Measurements from ENCODE around the gene CHST11.

Gene CHST11

GRCh38 chr12:104433061-104433460 lies 23.7 kb upstream of the CHST11 start:
- DNase-seq (ENCODE audit: low read depth in 2 of 2): no peak

- DNase-seq (ENCODE audit: low read depth in 2 of 2): no peak
Measured at GRCh38 chr12:104434129-104434528, 22.6 kb upstream of the CHST11 start.

- no peak for DNase-seq (ENCODE audit: low read depth in 2 of 2)
Measured at GRCh38 chr12:104435175-104435574, 21.6 kb upstream of the CHST11 start.

- no peak for DNase-seq (ENCODE audit: low read depth in 2 of 2)
Measured at GRCh38 chr12:104435765-104436164, 21.0 kb upstream of the CHST11 start.

DNA sequence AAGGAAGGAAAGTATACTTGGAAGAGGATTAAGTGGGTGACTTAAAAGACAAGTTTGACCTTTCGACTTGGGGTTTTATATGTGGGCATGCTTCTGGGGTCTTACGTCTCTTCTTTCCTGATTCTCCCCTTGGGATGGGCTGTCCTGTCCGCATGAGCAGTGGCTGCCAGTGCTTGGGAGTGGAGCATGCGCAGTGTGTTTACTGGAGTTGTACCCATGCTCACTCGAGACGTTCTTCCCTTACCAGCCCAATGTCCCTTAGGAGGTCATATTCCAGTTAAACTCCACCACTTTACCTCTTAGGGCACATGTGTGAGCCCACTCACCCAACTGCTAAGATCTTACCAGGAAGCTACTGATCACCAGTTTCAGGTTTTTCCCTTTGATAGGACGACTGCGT lies 20.0 kb upstream of the CHST11 start:
- no peak for DNase-seq (ENCODE audit: low read depth in 2 of 2)

DNA sequence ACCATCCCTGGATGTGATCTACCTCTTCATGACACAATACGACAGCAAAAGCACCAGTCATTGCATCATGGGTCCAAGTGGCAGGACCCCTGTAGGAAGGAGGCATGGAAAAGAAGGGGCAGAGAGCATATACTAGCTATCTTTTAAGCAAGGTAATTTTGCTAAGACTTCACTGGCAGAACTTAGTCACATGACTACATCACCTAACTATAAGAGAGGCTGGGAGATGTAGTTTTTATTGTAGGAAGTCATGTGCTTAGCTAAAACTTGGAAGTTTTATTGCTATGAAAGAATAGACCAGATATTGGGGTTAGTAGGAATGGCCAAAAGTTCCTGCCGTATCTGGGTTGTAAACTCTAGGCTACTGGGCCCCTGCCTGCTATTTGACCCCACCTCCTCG lies 18.6 kb upstream of the CHST11 start:
- DNase-seq (ENCODE audit: low read depth in 2 of 2): no peak

- no peak for DNase-seq (ENCODE audit: low read depth in 2 of 2)
Measured at GRCh38 chr12:104439137-104439536, 17.6 kb upstream of the CHST11 start.

DNA sequence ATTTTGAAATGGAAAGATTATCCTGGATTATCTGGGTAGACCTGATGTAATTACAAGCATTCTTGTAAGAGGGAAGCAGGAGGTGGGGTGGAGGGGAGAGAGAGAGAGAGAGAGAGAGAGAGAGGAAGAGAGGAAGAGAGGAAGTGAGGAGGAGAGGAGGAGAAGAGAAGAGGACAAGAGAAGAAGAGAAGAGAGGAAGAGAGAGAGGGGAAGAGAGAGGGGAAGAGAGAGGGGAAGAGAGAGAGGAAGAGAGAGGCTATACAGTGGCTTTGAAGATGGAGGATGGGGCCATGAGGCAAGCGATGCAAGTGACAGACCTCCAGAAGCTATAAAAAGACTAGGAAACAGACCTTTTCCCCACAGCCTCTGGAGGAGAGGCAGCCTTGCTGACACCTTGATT lies 13.7 kb upstream of the CHST11 start:
- no peak for DNase-seq (ENCODE audit: low read depth in 2 of 2)

DNA sequence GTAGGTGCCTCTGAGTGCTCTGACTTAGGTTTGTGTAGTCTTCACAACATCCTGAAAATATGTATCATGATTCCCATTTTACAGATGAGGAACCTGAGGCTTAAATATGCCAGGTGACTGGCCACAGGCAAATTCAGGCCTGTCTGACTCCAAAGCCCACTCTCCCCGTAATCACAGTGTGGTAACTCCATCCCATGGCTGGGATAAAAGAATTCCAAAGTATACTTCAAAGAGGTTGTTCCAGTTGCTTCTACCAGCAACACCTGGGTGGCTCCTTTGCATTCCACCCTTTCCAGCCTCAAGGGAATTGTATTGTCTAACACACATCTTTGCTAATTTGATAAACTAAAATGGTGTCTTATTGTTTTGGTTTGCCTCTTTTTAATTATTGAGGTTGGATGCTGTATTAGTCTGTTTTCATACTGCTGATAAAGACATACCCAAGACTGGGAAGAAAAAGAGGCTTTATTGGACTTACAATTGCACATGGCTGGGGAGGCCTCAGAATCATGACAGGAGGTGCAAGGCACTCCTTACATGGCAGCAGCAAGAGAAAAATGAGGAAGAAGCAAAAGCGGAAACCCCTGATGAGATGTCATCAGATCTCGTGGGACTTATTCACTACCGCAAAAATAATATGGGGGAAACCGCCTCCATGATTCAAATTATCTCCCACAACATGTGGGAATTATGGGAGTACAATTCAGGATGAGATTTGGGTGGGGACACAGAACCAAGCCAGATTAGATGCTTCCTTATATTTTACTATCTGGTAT lies 9.9 kb upstream of the CHST11 start:
- no peak for DNase-seq (ENCODE audit: low read depth in 2 of 2)

DNA sequence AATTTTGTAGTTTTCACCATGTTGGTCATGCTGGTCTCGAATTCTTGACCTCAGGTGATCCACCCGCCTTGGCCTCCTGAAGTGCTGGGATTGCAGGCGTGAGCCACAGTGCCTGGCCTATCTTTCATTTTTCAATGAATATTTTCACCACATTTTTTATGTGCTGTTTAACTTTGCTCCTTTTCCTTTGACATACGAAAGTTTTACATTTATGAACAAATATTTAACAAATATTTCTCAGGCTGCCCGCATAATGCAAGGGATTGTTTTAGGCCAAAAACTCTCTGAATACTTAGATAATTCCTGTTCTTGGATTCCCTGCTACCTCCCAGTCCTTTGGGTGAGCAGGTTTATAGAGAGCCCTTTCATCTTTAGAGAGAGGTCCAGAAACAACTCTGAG lies 8.7 kb upstream of the CHST11 start:
- DNase-seq (ENCODE audit: low read depth in 2 of 2): no peak

DNA sequence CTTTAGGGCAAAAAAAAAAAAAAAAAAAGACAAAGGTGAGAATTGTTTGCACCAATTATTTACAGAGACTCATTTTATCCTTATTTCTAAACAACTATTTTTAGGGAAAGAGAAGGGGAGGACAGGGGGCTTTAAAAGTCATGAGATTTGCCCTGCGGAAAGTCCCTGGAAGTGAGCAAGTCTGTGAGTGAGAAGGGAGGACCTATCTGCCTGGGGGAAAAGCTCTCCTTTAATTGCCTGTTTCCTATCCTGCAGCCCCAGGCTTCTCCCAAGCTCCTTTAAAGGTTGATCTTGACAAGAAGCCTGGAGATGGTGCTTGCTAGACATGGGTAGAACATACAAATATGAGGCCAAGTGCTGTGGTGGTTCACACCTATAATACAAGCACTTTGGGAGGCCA lies 8.3 kb upstream of the CHST11 start:
- no peak for DNase-seq (ENCODE audit: low read depth in 2 of 2)

- no peak for DNase-seq (ENCODE audit: low read depth in 2 of 2)
Measured at GRCh38 chr12:104450700-104451099, 6.0 kb upstream of the CHST11 start.

DNA sequence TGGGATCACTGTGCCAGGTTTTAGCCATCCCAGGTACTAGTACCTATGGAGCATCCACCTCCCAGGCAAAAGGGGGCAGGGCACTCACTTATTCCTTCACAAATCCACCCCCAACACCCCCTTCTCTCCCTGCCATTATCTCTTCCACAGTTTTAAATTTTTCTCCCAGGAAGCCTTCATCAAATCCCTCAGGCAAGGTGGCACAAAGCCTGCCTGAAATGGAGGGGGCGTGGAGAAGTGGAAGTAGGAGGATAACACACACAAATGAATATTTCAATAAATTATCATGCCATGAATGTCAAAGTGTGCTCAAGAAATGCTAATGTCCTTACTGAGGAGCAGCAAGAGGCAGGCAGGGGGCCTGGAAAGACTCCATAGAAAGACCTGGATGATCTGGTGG lies 4.7 kb upstream of the CHST11 start:
- DNase-seq (ENCODE audit: low read depth in 2 of 2): no peak

GRCh38 chr12:104453133-104453532 lies 3.6 kb upstream of the CHST11 start:
- DNase-seq (ENCODE audit: low read depth in 2 of 2): no peak

- no peak for DNase-seq (ENCODE audit: low read depth in 2 of 2)
Measured at GRCh38 chr12:104454997-104455396, 1.8 kb upstream of the CHST11 start.

DNA sequence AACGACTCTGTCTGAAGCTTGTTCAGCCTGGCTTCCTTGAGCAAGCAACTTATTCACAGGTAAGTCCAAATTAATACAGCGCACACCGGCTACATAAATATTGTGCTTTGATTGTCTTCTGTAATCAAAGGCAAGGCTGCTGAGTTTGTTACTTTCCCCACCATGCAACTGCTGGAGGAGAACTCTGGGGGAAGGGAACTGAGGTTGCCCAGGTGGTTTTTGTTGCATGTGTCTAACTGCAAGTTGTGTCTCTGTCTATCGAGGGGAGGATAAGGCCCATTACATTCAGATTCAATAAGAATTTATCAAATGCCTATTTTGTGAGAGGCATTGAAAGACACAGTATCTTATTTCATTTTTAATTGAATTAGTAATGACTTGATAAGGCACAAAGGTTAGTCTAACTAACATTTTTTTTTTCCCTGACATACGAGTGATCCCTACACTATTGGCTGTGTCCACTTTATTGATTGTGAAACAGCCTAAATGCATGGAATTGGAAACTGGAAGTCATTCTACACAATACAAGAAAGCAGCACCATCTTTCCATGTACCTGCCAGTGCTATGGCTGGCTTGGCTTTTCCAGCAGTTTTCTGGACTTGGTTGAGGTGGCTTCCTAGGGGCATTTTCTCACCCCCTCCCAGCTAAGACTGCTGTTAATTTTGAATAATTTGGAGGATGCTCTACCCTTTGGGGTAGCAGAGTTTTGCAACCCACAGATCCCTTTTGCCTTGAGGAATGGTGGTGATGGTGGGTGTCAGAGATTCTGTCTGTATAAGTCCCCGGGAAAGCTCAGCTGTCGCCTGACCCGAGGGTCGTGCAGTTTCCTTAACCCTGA lies 951 bp upstream of the CHST11 start:
- no peak for DNase-seq (ENCODE audit: low read depth in 2 of 2)

DNA sequence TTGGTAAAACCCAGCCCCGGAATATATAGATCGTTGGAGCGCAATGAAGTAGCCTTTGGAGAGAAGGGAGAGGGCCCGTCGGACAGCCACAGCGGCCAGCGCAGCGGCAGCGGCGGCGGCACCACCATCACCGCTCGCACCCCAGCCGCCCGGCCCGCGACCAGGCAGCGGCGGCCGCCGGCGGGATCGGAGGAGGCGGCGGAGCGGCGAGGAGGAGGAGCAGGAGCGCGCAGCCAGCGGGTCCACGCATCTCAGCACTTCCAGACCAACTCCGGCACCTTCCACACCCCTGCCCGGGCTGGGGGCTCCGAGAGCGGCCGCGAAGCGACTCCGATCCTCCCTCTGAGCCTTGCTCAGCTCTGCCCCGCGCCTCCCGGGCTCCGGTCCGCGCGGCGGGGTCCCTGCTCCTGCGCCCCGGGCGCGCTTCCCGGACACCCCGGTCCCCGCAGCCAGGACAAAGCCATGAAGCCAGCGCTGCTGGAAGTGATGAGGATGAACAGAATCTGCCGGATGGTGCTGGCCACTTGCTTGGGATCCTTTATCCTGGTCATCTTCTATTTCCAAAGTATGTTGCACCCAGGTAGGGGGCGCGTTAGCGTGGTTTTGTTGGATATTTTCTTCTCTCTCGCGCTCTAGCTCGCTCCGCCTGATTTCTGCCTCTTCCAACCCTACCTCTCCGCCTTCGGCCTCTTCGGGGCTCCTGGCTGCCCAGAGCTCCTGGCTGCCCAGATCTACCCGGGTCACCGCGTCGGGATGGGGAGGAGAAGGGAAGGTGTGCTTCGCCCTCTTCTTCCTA lies 400 bp downstream of the CHST11 start:
- peak in 1 of 2 experiments; percentile 55 for DNase-seq (ENCODE audit: low read depth in 2 of 2)

GRCh38 chr12:104457746-104458693 lies 1.3 kb downstream of the CHST11 start:
- DNase-seq (ENCODE audit: low read depth in 2 of 2): peak; percentile 23 to 43

GRCh38 chr12:104458694-104459367 lies 2.1 kb downstream of the CHST11 start:
- DNase-seq (ENCODE audit: low read depth in 2 of 2): no peak

- no peak for DNase-seq (ENCODE audit: low read depth in 2 of 2)
Measured at GRCh38 chr12:104459368-104459909, 2.7 kb downstream of the CHST11 start.
